Motor neuron (in vitro differentiated cells): Measurements from ENCODE around the gene DMAP1. TPM values are rescaled to one million over a fixed set of nuclear protein-coding genes. Genes with fewer than 3 reads are reported as not detected.
"Not testable (repeated sequence)": the region's sequence is repeated elsewhere in the genome, so short reads cannot be mapped to it uniquely, and the experiment has no call there.

Experiments
- ATAC-seq, 8 experiments: fragments of 200-7000 bp; cut with Tn5 transposase; replicated peaks in 6 of 8; 2 replicates each; pipeline ENCODE4 v1.8.0; 2021; ENCODE audit warnings: mild to moderate bottlenecking in 8 of 8, moderate library complexity in 8 of 8
- H3K27ac ChIP-seq, 2 donors: fragments of 250-450 bp; sonication (Bioruptor Pico); 2 replicates each; pipeline ENCODE4 v1.9.0; 2021; ENCODE audit warnings: antibody characterized with exemption in 2 of 2, mild to moderate bottlenecking in 2 of 2, moderate library complexity in 1 of 2
- H3K4me1 ChIP-seq, 2 donors: fragments of 250-450 bp; sonication (Bioruptor Pico); replicated peaks in 1 of 2; 2 replicates each; pipeline ENCODE4 v1.6.1; 2021; ENCODE audit warnings: antibody characterized with exemption in 2 of 2, mild to moderate bottlenecking in 2 of 2, moderate library complexity in 1 of 2
- H3K4me3 ChIP-seq, 5 donors: fragments of 250-450 bp; sonication (Bioruptor Pico); 2 replicates each; pipeline ENCODE4 v1.9.0; 2021; ENCODE audit warnings: antibody characterized with exemption in 5 of 5, mild to moderate bottlenecking in 5 of 5, moderate library complexity in 4 of 5
- WGBS, 10 experiments: fragments of 450-650 bp; shearing (Covaris generic); methylation state at CpG; one replicate each; pipeline ENCODE4 v1.0.0; 2022; 5-methylcytosine and 5-hydroxymethylcytosine counted together
- in situ Hi-C, 9 experiments: fragments of 400-800 bp; cut with MboI; loops; one replicate each; pipeline ENCODE4 v1.15.0; 2021; ENCODE audit warnings: low sequenced_read_pairs in 9 of 9, low pct_unique_long_range_greater_than_20kb in 2 of 9; ENCODE audit not compliant: unreplicated experiment in 9 of 9
- total RNA-seq, 8 experiments: library from RNA; unstranded; fragments of 300-600 nt; gene quantifications; 2 replicates each; pipeline versions ENCODE4 v1.2.3 to v1.2.4, GENCODE V29; 2022

Gene DMAP1
- total RNA-seq: 10 to 100 TPM; 13.3 to 58.8 (median 45.4) TPM

DNA sequence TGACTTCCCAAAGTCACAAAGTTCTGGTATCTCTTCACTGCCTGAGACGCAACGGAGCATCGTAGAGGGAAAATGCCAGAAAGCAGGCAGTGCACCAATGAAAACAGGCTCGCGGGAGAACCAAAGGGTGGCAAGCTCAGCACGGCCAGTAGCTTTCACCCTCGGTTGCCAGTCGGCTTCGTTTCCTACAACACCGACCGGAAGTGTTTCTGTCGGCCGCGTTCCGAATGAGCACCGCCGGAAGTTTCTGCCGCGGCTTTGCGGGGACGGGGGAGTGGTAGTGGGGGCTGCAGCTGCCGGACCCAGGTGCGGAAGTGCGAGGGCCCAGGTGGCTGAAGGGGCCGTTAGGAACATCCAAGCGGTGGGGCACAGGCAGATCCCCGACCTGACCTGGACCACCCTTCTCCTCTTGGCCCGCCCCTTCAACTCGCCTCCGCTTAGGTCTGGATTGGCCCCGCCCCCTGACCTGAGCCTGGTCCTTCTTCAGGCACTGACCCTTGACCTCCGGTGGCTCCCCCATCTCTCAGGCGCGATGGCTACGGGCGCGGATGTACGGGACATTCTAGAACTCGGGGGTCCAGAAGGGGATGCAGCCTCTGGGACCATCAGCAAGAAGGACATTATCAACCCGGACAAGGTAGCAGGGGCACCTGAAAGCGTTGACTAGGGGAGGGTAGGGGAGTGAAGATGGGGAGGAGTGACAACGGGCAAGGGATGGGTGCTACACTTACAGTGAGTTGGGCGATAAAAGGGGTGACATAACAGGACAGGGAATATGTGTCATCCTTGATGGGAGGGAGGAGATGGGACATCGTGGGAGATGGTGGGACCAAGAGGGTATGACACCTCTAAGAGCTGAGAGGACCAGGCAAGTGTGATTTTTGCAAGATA lies at the start of gene DMAP1:
DMAP1 (plus strand) TSS at position 250 of the 891 bp plus-strand sequence; CDS start at position 533, 283 bp downstream.
- in situ Hi-C loops: loop anchor here in 2 of 9 experiments (10.0 to 25.0 kb wide), 2 partner anchors 424 to 441 kb away; no protein-coding TSS in a partner anchor

DNA sequence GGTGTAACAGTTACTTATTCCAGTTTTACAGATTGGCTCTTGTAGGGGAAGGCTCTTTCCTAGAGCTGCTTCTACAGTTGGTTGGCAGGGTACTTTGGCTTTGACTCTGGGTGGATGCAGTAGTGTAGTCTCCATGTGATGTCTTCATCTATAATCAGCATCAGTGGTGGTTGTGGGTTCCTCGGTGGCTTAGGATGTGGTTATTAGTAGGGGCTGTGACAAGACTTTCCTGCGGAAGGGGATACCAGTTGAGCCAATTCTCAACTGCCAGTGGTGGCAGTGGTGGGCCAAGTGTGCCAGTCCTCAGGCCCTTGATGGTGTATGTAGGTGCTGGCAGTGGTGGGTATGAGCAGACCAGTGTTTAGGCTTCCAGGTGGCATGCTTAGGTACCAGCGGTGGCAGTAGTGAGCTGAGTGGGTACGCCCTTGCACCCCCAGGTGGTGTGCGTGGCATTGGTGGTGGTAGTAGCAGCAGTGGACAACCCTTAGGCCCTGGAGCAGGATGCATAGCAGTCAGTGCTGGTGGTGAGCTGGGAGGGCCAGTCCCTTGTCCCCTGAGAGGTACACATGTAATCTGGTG lies 44.7 kb upstream of the DMAP1 start:
- Histone ChIP-seq H3K27ac (no peak overlapping the region), H3K4me1 (no peaks in the 10 kb centered on the region), H3K4me3 (no peak overlapping the region)
- 17 to 100% (median 79%) methylated on average over 1 to 5 of the region's 5 CpGs; no CpG with 5 or more reads in 5 of the 10 experiments for WGBS, 10 experiments
- in situ Hi-C loops: no loop called here
- ATAC-seq: no peak

More for the DNA sequence above, at the start of gene DMAP1:
- ATAC-seq: peak; percentile 84 to 95 (median 90)
- H3K27ac ChIP-seq: peak within 1 kb of the TSS; percentile 53 to 77
- peak within 1 kb of the TSS; percentile 74 to 92 (median 85) for H3K4me3 ChIP-seq
- 0 to 6% (median 1%) methylated on average over 2 to 37 of the region's 44 CpGs; no CpG with 5 or more reads in 2 of the 10 experiments for WGBS, 10 experiments
- peaks cover 18 to 24% of the 10 kb centered on the region in 2 donors for H3K4me1 ChIP-seq

DNA sequence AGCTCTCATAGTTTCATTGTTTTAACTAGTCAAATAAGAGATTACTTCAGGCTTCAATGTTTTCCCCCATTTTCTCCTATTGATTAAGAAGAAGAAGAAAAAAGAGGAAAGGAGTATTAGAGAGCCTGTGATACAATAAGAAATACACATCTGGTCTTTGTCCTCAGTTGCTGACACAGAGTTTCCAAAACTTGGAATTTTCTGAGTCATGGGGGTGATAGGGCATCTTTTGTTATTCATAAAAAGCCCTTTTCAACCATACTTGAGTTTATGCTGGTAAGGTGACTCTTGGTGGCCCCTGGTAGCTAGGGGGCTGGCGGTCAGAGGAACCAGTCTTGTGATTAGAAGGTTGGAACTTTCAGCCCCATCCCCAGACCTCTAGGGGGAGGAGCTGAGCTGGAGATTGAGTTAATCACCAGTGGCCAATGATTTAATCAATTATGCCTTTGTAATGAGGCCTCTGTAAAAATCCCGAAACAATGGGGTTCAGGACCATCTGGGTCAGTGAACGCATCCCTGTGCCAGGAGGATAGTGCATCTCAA lies 42.9 kb upstream of the DMAP1 start:
- Histone ChIP-seq H3K4me1 (no peaks in the 10 kb centered on the region), H3K27ac (no peak overlapping the region), H3K4me3 (no peak overlapping the region)
- ATAC-seq: no peak
- 71 to 100% (median 96%) methylated on average over 1 to 3 of the region's 3 CpGs; no CpG with 5 or more reads in 3 of the 10 experiments for WGBS, 10 experiments
- in situ Hi-C loops: no loop called here

- no peak for ATAC-seq
- Histone ChIP-seq H3K4me3 (no peak overlapping the region), H3K4me1 (no peaks in the 10 kb centered on the region), H3K27ac (no peak overlapping the region)
- WGBS, 10 experiments: 8 to 89% (median 55%) methylated on average over 1 of the region's 1 CpG; no CpG with 5 or more reads in 2 of the 10 experiments
- in situ Hi-C loops: no loop called here
These were observed 38.6 kb upstream of the DMAP1 start for GRCh38 chr1:44174630-44175029.

DNA sequence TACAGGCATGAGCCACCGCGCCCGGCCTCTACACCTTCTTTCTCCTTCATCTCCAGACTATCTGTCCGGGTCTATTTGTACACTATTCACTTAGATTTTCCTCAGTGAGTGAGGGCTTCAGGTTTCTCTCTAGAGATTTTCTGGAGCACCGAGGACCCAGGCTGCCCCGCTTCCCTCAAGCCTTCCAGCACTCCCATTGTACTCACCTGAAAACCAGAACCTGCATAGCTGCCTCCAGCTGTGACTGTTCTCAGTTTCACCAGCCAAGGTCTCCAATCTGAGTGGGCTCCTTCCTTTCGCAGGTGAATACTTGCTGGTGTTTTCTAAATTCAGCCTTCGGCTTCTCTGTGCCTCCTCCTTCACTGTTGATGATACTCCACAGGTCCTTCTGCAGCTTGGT lies 12.9 kb upstream of the DMAP1 start:
- no peaks in the 10 kb centered on the region for H3K4me1 ChIP-seq
- in situ Hi-C loops: loop anchor here in 1 of 9 experiments (25.0 kb wide), 1 partner anchor 437 kb away; no protein-coding TSS in a partner anchor
- no peak for ATAC-seq
- H3K4me3 ChIP-seq: no peak overlapping the region
- 42 to 100% (median 85%) methylated on average over 1 to 8 of the region's 8 CpGs; no CpG with 5 or more reads in 1 of the 10 experiments for WGBS, 10 experiments
- H3K27ac ChIP-seq: no peak overlapping the region

- not testable (repeated sequence) for H3K4me3 ChIP-seq, H3K4me1 ChIP-seq, ATAC-seq, H3K27ac ChIP-seq
- WGBS, 10 experiments: 20 to 90% (median 75%) methylated on average over 1 to 5 of the region's 5 CpGs
- in situ Hi-C loops: loop anchor here in 1 of 9 experiments (25.0 kb wide), 1 partner anchor 431 kb away; no protein-coding TSS in a partner anchor
These were observed 6.7 kb upstream of the DMAP1 start for GRCh38 chr1:44206545-44206944.

DNA sequence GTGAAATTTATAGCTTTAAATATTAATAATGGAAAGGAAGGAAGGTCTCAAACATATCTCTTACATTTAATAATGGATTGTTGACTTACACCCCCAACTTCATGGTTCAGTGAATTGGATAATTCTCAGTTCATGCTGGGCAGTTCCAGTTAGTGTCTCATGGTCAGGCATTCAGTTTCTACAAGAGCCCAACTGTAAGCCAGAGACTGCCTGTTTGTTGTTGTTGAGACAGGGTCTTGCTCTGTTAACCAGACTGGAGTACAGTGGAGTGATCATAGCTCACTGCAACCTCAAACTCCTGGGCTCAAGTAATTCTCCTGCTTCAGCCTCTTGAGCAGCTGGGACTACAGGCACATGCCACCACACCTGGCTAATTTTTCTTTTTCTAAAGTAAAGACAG lies 5.0 kb upstream of the DMAP1 start:
- no peak for ATAC-seq
- H3K27ac ChIP-seq: no peak overlapping the region
- in situ Hi-C loops: loop anchor here in 1 of 9 experiments (25.0 kb wide), 1 partner anchor 429 kb away; no protein-coding TSS in a partner anchor
- H3K4me3 ChIP-seq: no peak overlapping the region
- peaks cover 4 to 8% of the 10 kb centered on the region in 2 donors for H3K4me1 ChIP-seq

DNA sequence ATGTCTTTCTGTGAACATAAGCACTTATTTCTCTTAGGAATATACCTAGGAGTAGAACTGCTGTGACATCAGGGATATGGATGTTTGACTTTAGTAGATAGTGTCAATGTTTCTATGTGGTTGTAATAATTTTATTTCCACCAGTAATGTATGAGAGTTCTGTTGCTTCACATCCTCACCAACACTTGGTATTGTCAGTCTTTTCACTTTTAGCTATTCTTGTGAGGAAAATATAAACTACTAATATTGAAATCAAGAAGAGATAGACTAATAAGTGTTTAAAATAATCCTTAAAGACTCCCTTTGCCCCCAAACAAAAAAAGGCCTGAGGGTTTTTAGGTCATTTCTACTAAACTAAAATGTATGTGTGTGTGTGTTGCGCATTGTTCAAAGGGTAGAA lies 2.7 kb upstream of the DMAP1 start:
- no peak overlapping the region for H3K27ac ChIP-seq
- H3K4me1 ChIP-seq: peaks cover 8 to 14% of the 10 kb centered on the region in 2 donors
- ATAC-seq: no peak
- no peak overlapping the region for H3K4me3 ChIP-seq
- WGBS, 10 experiments: 63 to 100% (median 95%) methylated on average over 1 of the region's 1 CpG
- in situ Hi-C loops: loop anchor here in 2 of 9 experiments (10.0 to 25.0 kb wide), 2 partner anchors 427 to 444 kb away; no protein-coding TSS in a partner anchor

- H3K27ac ChIP-seq: no peak overlapping the region
- peak overlapping the region; percentile 74 to 92 (median 85) for H3K4me3 ChIP-seq
- ATAC-seq: peak in 2 of 8 experiments; percentile 3 to 24
- 0 to 77% (median 63%) methylated on average over 1 to 9 of the region's 9 CpGs; no CpG with 5 or more reads in 1 of the 10 experiments for WGBS, 10 experiments
- H3K4me1 ChIP-seq: peaks cover 10 to 15% of the 10 kb centered on the region in 2 donors
- in situ Hi-C loops: loop anchor here in 2 of 9 experiments (10.0 to 25.0 kb wide), 2 partner anchors 425 to 442 kb away; no protein-coding TSS in a partner anchor
These were observed 683 bp upstream of the DMAP1 start for GRCh38 chr1:44212355-44213221.

GRCh38 chr1:44217809-44218410 lies 4.6 kb downstream of the DMAP1 start:
- peaks cover 41 to 46% of the 10 kb centered on the region in 2 donors for H3K4me1 ChIP-seq
- in situ Hi-C loops: loop anchor here in 2 of 9 experiments (10.0 to 25.0 kb wide), 2 partner anchors 419 to 437 kb away; no protein-coding TSS in a partner anchor
- H3K27ac ChIP-seq: peak overlapping the region in 1 of 2 donors; percentile 15
- WGBS, 10 experiments: 63 to 100% (median 89%) methylated on average over 1 to 4 of the region's 4 CpGs; no CpG with 5 or more reads in 4 of the 10 experiments
- H3K4me3 ChIP-seq: no peak overlapping the region
- ATAC-seq: peak; percentile 21 to 60 (median 52)

- no peak for ATAC-seq
- peaks cover 49 to 53% of the 10 kb centered on the region in 2 donors for H3K4me1 ChIP-seq
- H3K4me3 ChIP-seq: no peak overlapping the region
- WGBS, 10 experiments: 90 to 100% (median 98%) methylated on average over 2 to 24 of the region's 24 CpGs; no CpG with 5 or more reads in 3 of the 10 experiments
- in situ Hi-C loops: loop anchor here in 2 of 9 experiments (10.0 to 25.0 kb wide), 2 partner anchors 419 to 436 kb away; no protein-coding TSS in a partner anchor
- peak overlapping the region in 1 of 2 donors; percentile 15 for H3K27ac ChIP-seq
These were observed 5.4 kb downstream of the DMAP1 start for GRCh38 chr1:44218503-44219300.
